Loucy (cell line): ENCODE results near the gene RUNX1.

Source experiments
- CTCF ChIP-seq: fragments of 200-600 bp; sonication (generic); conservative IDR thresholded peaks from 2 replicates; pipeline ENCODE4 v1.5.1; 2014; ENCODE audit warnings: mild to moderate bottlenecking, antibody characterized with exemption, low read length
- EZH2phosphoT487 ChIP-seq: fragments of 200-600 bp; IDR thresholded peaks from 2 replicates; pipeline ENCODE4 v1.6.1; 2018; ENCODE audit warnings: antibody characterized with exemption, mild to moderate bottlenecking, moderate library complexity, borderline replicate concordance

GRCh38 chr21:34878501-34878900, 170.6 kb downstream of the RUNX1 start:
- TF ChIP-seq CTCF (no peak), EZH2phosphoT487 (no peak)
